Hepatocyte (in vitro differentiated cells): Measurements from ENCODE around the gene TSSK3. TPM values are rescaled to one million over a fixed set of nuclear protein-coding genes. Genes with fewer than 3 reads are reported as not detected.

Experiments
- DNase-seq: peaks from one replicate; pipeline ENCODE4 v3.0.0-alpha.2; 2016; ENCODE audit warnings: low spot score
- H2AFZ ChIP-seq: fragments of 200-600 bp; sonication (generic); 2 replicates; pipeline ENCODE4 v1.6.0; 2016; ENCODE audit warnings: antibody characterized with exemption, mild to moderate bottlenecking
- H3K27ac ChIP-seq: fragments of 200-600 bp; sonication (generic); 2 replicates; pipeline ENCODE4 v1.5.1; 2016; ENCODE audit warnings: mild to moderate bottlenecking
- H3K27me3 ChIP-seq: fragments of 200-600 bp; sonication (generic); 2 replicates; pipeline ENCODE4 v1.6.1; 2016
- H3K36me3 ChIP-seq: fragments of 200-600 bp; sonication (generic); replicated peaks from 2 replicates; pipeline ENCODE4 v1.5.1; 2016; ENCODE audit warnings: low read depth; ENCODE audit not compliant: insufficient read depth
- H3K4me1 ChIP-seq: fragments of 200-600 bp; sonication (generic); 2 replicates; pipeline ENCODE4 v1.5.1; 2016; ENCODE audit warnings: mild to moderate bottlenecking, moderate library complexity; ENCODE audit not compliant: insufficient read depth
- H3K4me2 ChIP-seq: fragments of 200-600 bp; sonication (generic); 2 replicates; pipeline ENCODE4 v1.6.0; 2016
- H3K4me3 ChIP-seq: fragments of 200-600 bp; sonication (generic); 2 replicates; pipeline ENCODE4 v1.5.1; 2016; ENCODE audit warnings: mild to moderate bottlenecking
- H3K79me2 ChIP-seq: fragments of 200-600 bp; sonication (generic); 2 replicates; pipeline ENCODE4 v1.6.0; 2017; ENCODE audit warnings: mild to moderate bottlenecking
- H3K9me2 ChIP-seq: fragments of 200-600 bp; sonication (generic); replicated peaks from 2 replicates; pipeline ENCODE4 v1.6.0; 2017; ENCODE audit warnings: mild to moderate bottlenecking; ENCODE audit not compliant: insufficient read depth
- H3K9me3 ChIP-seq: fragments of 200-600 bp; sonication (generic); 2 replicates; pipeline ENCODE4 v1.5.1; 2016; ENCODE audit warnings: low read depth, mild to moderate bottlenecking
- H4K20me1 ChIP-seq: fragments of 200-600 bp; sonication (generic); 2 replicates; pipeline ENCODE4 v1.6.0; 2016; ENCODE audit warnings: mild to moderate bottlenecking; ENCODE audit not compliant: insufficient read depth, poor library complexity, severe bottlenecking
- CTCF ChIP-seq: fragments of 200-600 bp; sonication (generic); IDR thresholded peaks from 2 replicates; pipeline ENCODE4 v1.5.1; 2016; ENCODE audit warnings: antibody characterized with exemption, mild to moderate bottlenecking; ENCODE audit not compliant: poor library complexity
- EZH2 ChIP-seq: fragments of 200-600 bp; sonication (generic); IDR thresholded peaks from 2 replicates; pipeline ENCODE4 v1.6.1; 2016; ENCODE audit warnings: antibody characterized with exemption, mild to moderate bottlenecking, borderline replicate concordance
- EZH2phosphoT487 ChIP-seq: fragments of 200-600 bp; sonication (generic); IDR thresholded peaks from one replicate; pipeline ENCODE4 v1.6.1; 2018; ENCODE audit warnings: antibody characterized with exemption, mild to moderate bottlenecking, low read depth, moderate library complexity; ENCODE audit not compliant: unreplicated experiment, severe bottlenecking
- WGBS: methylation state at CpG from one replicate; pipeline ENCODE4 v1.1.6; 2016; ENCODE audit warnings: low lambda C conversion rate; ENCODE audit errors: missing lambda C conversion rate; 5-methylcytosine and 5-hydroxymethylcytosine counted together
- polyA plus RNA-seq: library from polyadenylated mRNA; unstranded; fragments of >200 nt; fragmentation: Nextera tagmentation; extraction: Ambion mirVana; gene quantifications from 2 replicates; pipeline ENCODE4 v1.2.1, GENCODE V29; 2016
- total RNA-seq: library from RNA; depleted of rRNA; stranded (reverse); fragments of >200 nt; gene quantifications from 2 replicates; pipeline ENCODE4 v1.2.3, GENCODE V29; 2014

TSSK3 gene
- total and polyA plus RNA-seq, 2 experiments from 2014 or later: 1.4 TPM

- WGBS: 84% methylated on average over 3 of the region's 3 CpGs
- peaks cover 8% of the 10 kb centered on the region for H3K4me1 ChIP-seq
- peak overlapping the region; percentile 94 for H3K4me2 ChIP-seq
- H3K9me2 ChIP-seq: no peaks in the 10 kb centered on the region
- H3K27ac ChIP-seq: peak overlapping the region; percentile 70
- no peak for TF ChIP-seq EZH2
- TF ChIP-seq EZH2phosphoT487: no peak
- TF ChIP-seq CTCF: no peak
- DNase-seq: no peak
- H3K9me3 ChIP-seq: no peaks in the 10 kb centered on the region
- H3K79me2 ChIP-seq: peaks cover 34% of the 10 kb centered on the region
- no peak overlapping the region for H2AFZ ChIP-seq
- no peak overlapping the region for H3K4me3 ChIP-seq
- H3K36me3 ChIP-seq: no peaks in the 10 kb centered on the region
- H3K27me3 ChIP-seq: no peaks in the 10 kb centered on the region
- peaks cover 18% of the 10 kb centered on the region for H4K20me1 ChIP-seq
Measured at GRCh38 chr1:32333251-32333963, 28.9 kb upstream of the TSSK3 start.

- TF ChIP-seq CTCF (no peak), EZH2phosphoT487 (no peak), EZH2 (no peak)
- 26% methylated on average over 9 of the region's 9 CpGs for WGBS
- H3K4me1 ChIP-seq: peaks cover 8% of the 10 kb centered on the region
- H4K20me1 ChIP-seq: peaks cover 18% of the 10 kb centered on the region
- no peaks in the 10 kb centered on the region for H3K9me2 ChIP-seq
- peak overlapping the region; percentile 88 for H3K27ac ChIP-seq
- H2AFZ ChIP-seq: no peak overlapping the region
- H3K36me3 ChIP-seq: no peaks in the 10 kb centered on the region
- peaks cover 34% of the 10 kb centered on the region for H3K79me2 ChIP-seq
- H3K9me3 ChIP-seq: no peaks in the 10 kb centered on the region
- peak overlapping the region; percentile 98 for H3K4me3 ChIP-seq
- peak overlapping the region; percentile 94 for H3K4me2 ChIP-seq
- no peak for DNase-seq
- H3K27me3 ChIP-seq: no peaks in the 10 kb centered on the region
Measured at GRCh38 chr1:32334274-32334861, 28.0 kb upstream of the TSSK3 start.

GRCh38 chr1:32334864-32335534 is 27.3 kb upstream of the TSSK3 start:
- H3K9me3 ChIP-seq: no peaks in the 10 kb centered on the region
- peak overlapping the region; percentile 94 for H3K4me2 ChIP-seq
- WGBS: 2% methylated on average over 25 of the region's 46 CpGs
- peaks cover 18% of the 10 kb centered on the region for H4K20me1 ChIP-seq
- DNase-seq: peak; percentile 80
- peak; percentile 80 for TF ChIP-seq CTCF
- no peak for TF ChIP-seq EZH2
- no peak for TF ChIP-seq EZH2phosphoT487
- H3K9me2 ChIP-seq: no peaks in the 10 kb centered on the region
- H2AFZ ChIP-seq: peak overlapping the region; percentile 16
- no peaks in the 10 kb centered on the region for H3K36me3 ChIP-seq
- peak overlapping the region; percentile 88 for H3K27ac ChIP-seq
- peaks cover 8% of the 10 kb centered on the region for H3K4me1 ChIP-seq
- peak overlapping the region; percentile 98 for H3K4me3 ChIP-seq
- H3K27me3 ChIP-seq: no peaks in the 10 kb centered on the region
- H3K79me2 ChIP-seq: peaks cover 34% of the 10 kb centered on the region
